DLD1 (cell line): ENCODE results near the gene UGT2B15.
"Not testable (repeated sequence)": the region's sequence is repeated elsewhere in the genome, so short reads cannot be mapped to it uniquely, and the experiment has no call there.

Experiments used
- in situ Hi-C: cut with HindIII; loops from 2 replicates; pipeline ENCODE4 v1.10.0; 2017; ENCODE audit warnings: low sequenced_read_pairs

The UGT2B15 gene

GRCh38 chr4:68656445-68656973 is 13.9 kb downstream of the UGT2B15 start:
- in situ Hi-C loops, result not testable (repeated sequence)

- in situ Hi-C loops, result no loop called here
Observed at GRCh38 chr4:68655764-68656444, 14.5 kb downstream of the UGT2B15 start.

- in situ Hi-C loops, result no loop called here
Observed at GRCh38 chr4:68654946-68655721, 15.3 kb downstream of the UGT2B15 start.

GRCh38 chr4:68651932-68652331 is 18.5 kb downstream of the UGT2B15 start:
- in situ Hi-C loops, result no loop called here

GRCh38 chr4:68630371-68630770 is 40.1 kb downstream of the UGT2B15 start:
- in situ Hi-C loops, result no loop called here

- in situ Hi-C loops, result not testable (repeated sequence)
Observed at GRCh38 chr4:68622731-68623130, 47.7 kb downstream of the UGT2B15 start.

- in situ Hi-C loops, result no loop called here
Observed at GRCh38 chr4:68617003-68617698, 53.3 kb downstream of the UGT2B15 start.

GRCh38 chr4:68615699-68616422 is 54.6 kb downstream of the UGT2B15 start:
- in situ Hi-C loops, result no loop called here

- in situ Hi-C loops, result no loop called here
Observed at GRCh38 chr4:68613752-68614151, 56.7 kb downstream of the UGT2B15 start.

GRCh38 chr4:68606240-68606639 is 64.2 kb downstream of the UGT2B15 start:
- in situ Hi-C loops, result no loop called here

GRCh38 chr4:68599150-68599549 is 71.3 kb downstream of the UGT2B15 start:
- in situ Hi-C loops, result no loop called here

- in situ Hi-C loops, result no loop called here
Observed at GRCh38 chr4:68597482-68597881, 73.0 kb downstream of the UGT2B15 start.
